IPS DF 6.9 (cell line): ENCODE measurements around the gene ASB2.

ENCODE experiments used
- DNase-seq: peaks from one replicate; pipeline ENCODE4 v3.0.0-alpha.2; 2013; ENCODE audit warnings: low read depth, low spot score
- H3K27ac ChIP-seq: one replicate; pipeline ENCODE4 v1.5.1; 2013; ENCODE audit warnings: low read length, control low read depth
- H3K27me3 ChIP-seq: 2 replicates; pipeline ENCODE4 v1.6.1; 2013; ENCODE audit warnings: mild to moderate bottlenecking, low read length; ENCODE audit not compliant: control insufficient read depth, insufficient read depth
- H3K36me3 ChIP-seq: 2 replicates; pipeline ENCODE4 v1.6.1; 2013; ENCODE audit warnings: low read length; ENCODE audit not compliant: control insufficient read depth, insufficient read depth
- H3K4me1 ChIP-seq: 2 replicates; pipeline ENCODE4 v1.6.1; 2013; ENCODE audit warnings: low read length; ENCODE audit not compliant: control insufficient read depth, insufficient read depth
- H3K4me3 ChIP-seq: 2 replicates; pipeline ENCODE4 v1.5.1; 2013; ENCODE audit warnings: mild to moderate bottlenecking, low read length
- H3K9me3 ChIP-seq: 2 replicates; pipeline ENCODE4 v1.6.1; 2013; ENCODE audit warnings: low read length, inconsistent platforms; ENCODE audit not compliant: control insufficient read depth, insufficient read depth
- WGBS: extraction: QIAGEN DNeasy Blood & Tissue Kit; methylation state at CpG from one replicate; pipeline ENCODE4 v1.1.7; 2013; ENCODE audit warnings: mixed read lengths, missing lambda C conversion rate; ENCODE audit not compliant: insufficient read length, insufficient coverage; 5-methylcytosine and 5-hydroxymethylcytosine counted together

ASB2 gene

DNA sequence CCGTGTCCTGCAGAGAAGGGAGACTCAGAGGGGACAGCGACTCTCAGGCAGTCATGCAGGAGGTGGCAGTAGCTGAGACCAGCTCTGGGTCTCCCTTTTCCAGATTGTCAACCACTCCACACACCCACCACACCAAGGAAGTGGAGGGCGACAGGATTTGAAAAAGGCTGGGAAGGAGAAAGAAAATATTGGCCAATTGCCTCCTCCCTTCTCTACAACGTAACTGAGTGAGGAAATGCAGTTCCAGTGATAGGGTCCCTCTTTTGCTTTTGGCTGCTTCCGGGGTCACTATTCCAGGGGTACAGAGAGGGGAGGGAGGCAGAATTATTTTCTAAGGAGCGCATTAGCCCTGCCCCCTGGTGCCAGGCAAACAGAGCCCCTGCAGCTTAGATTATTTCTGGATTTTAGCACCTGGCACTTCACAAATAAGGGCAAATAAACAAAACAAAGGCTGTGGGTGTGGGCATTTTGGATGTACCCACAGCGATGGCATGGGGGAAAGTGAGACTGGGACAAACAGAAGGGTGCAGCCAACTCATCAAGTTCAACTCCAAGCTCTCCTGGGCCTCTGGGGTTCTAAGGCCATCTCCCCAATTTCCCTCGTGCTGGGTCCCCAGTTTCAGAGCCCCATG, 20.4 kb downstream of the ASB2 start:
- peaks cover 4% of the 10 kb centered on the region for H3K4me1 ChIP-seq
- H3K4me3 ChIP-seq: no peak overlapping the region
- no peaks in the 10 kb centered on the region for H3K27me3 ChIP-seq

DNA sequence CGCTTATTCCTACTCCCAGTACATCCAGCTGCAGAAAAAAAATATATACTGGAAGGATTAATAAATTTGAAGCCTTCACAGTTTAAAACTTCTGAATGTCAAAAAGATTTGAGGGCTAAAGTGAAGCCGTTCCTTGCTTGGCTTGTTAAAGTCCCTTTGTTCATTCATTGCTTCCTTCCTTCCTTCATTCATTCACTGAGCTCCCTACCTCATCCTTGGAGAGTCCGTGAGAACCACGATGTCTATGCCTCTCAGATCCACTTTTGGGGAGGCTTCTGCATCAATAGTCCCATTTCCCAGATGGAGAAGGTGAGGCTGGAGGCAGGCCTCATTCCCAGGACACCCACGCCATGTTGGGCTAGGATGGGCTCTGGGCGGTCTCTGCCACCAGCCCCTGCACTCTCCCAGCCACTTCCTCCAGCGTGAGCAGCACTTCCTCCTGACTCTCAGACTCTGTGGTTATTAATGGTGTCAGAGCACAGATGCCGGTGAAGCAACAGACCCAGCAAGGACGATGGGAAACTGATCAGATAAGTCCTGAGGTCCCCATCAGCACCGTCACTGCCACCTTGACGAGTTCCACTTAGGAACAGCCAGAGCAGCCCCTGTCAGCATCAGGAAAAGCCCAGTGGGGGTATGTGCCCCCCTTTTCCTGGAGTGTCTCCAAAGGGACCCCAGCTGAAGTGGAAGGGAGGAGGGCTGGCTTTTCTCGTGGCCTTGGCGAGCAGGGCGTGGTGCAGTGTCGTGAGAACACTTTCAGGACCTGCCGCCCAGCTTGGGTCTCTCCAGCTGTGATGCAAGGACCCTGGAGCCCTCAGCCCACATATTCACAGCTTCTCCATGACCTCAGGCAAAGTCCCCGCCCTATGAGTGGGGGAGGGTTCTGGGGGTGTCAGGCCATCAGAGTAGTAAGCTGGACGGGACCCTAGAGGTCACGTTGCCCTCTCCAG, 21.2 kb downstream of the ASB2 start:
- H3K4me1 ChIP-seq: peaks cover 4% of the 10 kb centered on the region
- no peak overlapping the region for H3K27ac ChIP-seq
- no peaks in the 10 kb centered on the region for H3K27me3 ChIP-seq
- no peaks in the 10 kb centered on the region for H3K36me3 ChIP-seq
- no CpG with 5 or more reads among the region's 19 CpGs for WGBS
- no peak for DNase-seq
- H3K9me3 ChIP-seq: no peaks in the 10 kb centered on the region
- no peak overlapping the region for H3K4me3 ChIP-seq

More for the DNA sequence above, 20.4 kb downstream of the ASB2 start:
- DNase-seq: no peak
- H3K9me3 ChIP-seq: no peaks in the 10 kb centered on the region
- WGBS: no CpG with 5 or more reads among the region's 8 CpGs
- no peak overlapping the region for H3K27ac ChIP-seq
- no peaks in the 10 kb centered on the region for H3K36me3 ChIP-seq

DNA sequence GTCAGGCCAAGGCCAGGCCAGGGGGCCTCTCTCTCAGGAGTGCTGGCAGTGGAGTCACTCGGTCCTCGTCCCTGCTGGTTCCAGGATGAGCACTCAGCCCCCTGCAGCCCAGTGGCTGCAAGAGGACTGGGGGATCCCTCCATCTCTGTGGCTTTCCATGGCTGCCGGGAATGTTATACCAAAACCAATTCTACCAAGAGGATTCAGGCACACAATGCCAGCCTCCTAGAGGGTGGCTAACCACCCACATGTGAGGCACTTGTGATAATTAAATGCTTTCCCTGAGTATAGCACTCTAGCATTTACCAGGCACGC, 21.9 kb downstream of the ASB2 start:
- Histone ChIP-seq H3K4me3 (no peak overlapping the region), H3K36me3 (no peaks in the 10 kb centered on the region), H3K27me3 (no peaks in the 10 kb centered on the region), H3K27ac (no peak overlapping the region), H3K4me1 (peaks cover 2% of the 10 kb centered on the region), H3K9me3 (no peaks in the 10 kb centered on the region)
- WGBS: no CpG with 5 or more reads among the region's 4 CpGs
- no peak for DNase-seq

DNA sequence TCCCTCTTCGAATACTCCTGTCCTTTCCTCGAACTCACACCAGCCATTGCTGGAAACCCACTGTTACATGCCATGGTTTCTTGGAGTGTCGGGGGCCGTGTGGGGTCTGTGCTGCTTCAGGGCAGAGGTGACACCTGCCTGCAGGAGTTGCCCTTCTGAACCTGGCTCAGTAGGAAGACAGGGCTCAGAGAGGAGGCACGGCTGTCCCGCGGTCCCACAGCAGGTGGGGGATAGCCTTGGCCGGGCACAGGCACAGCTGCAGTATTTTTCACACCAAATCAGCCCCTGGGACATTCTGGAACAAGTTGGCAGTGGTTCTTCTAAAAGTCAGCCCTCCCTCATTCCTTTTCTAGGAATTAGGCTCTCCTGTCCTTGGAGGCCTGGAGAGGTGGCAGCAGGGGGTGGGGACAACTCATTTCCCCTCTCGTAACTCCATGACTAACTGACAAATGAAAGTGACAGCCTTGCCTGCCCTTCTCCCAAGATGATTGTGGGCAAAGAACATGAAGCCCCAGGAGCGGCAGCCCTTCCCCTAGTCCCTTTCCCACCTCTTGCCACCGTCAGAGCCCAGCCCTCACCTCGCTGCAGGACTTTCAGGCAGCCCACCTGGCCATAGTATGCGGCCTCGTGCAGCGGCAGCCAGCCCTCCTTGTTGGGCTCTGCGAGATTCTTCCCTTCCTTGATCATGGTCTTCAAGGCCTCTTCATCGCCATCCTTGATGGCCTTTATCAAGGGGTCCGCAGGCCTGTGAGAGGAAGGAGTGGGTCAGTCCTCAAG, 22.4 kb downstream of the ASB2 start:
- WGBS: no CpG with 5 or more reads among the region's 18 CpGs
- no peak overlapping the region for H3K27ac ChIP-seq
- H3K9me3 ChIP-seq: no peaks in the 10 kb centered on the region
- H3K27me3 ChIP-seq: no peaks in the 10 kb centered on the region
- DNase-seq: no peak
- no peak overlapping the region for H3K4me3 ChIP-seq
- no peaks in the 10 kb centered on the region for H3K36me3 ChIP-seq
- peaks cover 1% of the 10 kb centered on the region; the same call in 1 of the 2 replicates for H3K4me1 ChIP-seq

DNA sequence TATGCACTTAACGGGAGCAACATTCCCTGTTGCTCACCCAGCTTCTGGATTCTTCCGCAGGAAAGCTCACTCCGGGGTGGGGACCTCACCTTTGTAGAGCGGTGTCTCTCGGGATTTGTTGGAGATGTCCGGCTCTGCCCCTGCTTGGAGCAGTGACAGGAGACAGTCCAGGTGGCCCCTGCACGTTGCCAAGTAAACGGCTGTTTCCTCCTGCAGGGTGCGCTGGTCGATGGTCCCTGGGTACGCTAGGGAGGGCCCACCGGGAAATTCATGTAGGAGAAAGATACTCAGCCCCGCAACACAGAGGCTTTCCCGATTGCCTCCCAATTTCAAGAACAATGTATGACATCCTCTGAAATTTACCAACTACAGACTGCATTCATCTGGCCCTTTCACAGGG, 23.1 kb downstream of the ASB2 start:
- Histone ChIP-seq H3K36me3 (no peaks in the 10 kb centered on the region), H3K27me3 (no peaks in the 10 kb centered on the region), H3K4me3 (no peak overlapping the region), H3K4me1 (peaks cover 1% of the 10 kb centered on the region; the same call in 1 of the 2 replicates), H3K27ac (no peak overlapping the region), H3K9me3 (no peaks in the 10 kb centered on the region)
- no peak for DNase-seq
- no CpG with 5 or more reads among the region's 14 CpGs for WGBS

DNA sequence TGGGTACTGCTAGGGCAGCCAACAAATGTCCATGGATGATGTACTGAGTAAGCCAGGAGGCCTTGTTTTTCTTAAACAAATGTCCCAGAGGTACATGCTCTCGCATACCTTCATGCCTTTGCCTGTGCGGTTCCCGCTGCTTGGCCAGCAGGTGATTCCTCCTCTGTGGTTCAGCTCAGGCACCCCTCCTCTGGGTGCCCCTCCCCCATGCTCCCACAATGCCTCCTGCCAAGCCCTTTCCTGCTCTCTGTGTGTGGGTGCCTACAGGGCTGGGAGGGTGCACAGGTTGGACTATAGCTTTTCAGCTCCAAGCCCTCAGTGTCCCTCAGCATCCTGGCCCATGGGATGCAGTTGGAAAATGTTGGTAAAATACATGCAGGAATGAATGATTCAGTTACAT, 23.5 kb downstream of the ASB2 start:
- Histone ChIP-seq H3K27ac (no peak overlapping the region), H3K27me3 (no peaks in the 10 kb centered on the region), H3K4me3 (no peak overlapping the region), H3K36me3 (no peaks in the 10 kb centered on the region), H3K4me1 (peaks cover 1% of the 10 kb centered on the region; the same call in 1 of the 2 replicates), H3K9me3 (no peaks in the 10 kb centered on the region)
- no CpG with 5 or more reads among the region's 3 CpGs for WGBS
- no peak for DNase-seq

DNA sequence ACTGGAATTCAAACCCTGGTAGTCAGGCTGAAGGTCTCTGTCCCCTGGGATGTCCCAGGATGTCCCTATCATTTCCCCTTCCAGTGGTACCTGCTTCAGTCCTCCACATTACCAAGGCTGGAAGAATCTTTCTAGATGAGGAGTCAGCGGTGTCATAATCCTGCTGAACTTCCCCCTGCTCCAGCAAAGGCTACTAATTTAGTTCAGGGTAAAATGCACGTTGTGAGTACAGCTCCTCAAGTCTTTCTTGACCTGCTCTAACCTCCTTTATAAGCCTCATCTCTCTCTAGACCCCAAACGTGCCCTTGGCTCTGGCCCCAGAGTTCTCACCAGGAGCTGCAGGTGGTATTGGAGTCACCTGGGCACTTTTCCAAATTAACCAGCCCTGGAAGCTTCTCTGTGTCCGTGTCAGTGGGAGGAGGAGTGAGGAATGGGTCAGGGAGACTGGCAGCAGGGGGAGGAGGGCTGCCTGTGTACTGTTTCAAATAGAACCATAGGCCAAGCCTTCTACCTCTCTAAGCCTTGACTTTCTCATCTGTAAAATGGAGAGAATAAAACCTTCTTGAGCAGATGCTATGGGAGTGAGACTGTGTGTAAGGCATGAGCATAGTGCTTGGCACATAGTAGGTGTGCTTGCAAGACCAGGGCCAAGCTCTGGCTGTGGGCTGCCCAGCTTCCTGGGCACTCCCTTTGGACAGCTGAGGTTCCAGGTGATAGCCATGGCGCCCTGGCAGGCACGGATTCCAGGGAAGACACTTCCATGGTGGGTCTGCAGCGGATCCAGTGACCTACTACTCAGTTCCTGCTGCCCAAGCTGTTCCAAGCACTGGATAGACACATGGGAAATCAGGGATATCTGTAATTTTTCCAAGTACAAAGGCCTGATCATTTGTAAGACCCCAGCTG, 24.5 kb downstream of the ASB2 start:
- no CpG with 5 or more reads among the region's 7 CpGs for WGBS
- no peak overlapping the region for H3K27ac ChIP-seq
- H3K4me1 ChIP-seq: peaks cover 1% of the 10 kb centered on the region; the same call in 1 of the 2 replicates
- H3K9me3 ChIP-seq: no peaks in the 10 kb centered on the region
- H3K36me3 ChIP-seq: no peaks in the 10 kb centered on the region
- no peak for DNase-seq
- H3K4me3 ChIP-seq: no peak overlapping the region
- no peaks in the 10 kb centered on the region for H3K27me3 ChIP-seq

DNA sequence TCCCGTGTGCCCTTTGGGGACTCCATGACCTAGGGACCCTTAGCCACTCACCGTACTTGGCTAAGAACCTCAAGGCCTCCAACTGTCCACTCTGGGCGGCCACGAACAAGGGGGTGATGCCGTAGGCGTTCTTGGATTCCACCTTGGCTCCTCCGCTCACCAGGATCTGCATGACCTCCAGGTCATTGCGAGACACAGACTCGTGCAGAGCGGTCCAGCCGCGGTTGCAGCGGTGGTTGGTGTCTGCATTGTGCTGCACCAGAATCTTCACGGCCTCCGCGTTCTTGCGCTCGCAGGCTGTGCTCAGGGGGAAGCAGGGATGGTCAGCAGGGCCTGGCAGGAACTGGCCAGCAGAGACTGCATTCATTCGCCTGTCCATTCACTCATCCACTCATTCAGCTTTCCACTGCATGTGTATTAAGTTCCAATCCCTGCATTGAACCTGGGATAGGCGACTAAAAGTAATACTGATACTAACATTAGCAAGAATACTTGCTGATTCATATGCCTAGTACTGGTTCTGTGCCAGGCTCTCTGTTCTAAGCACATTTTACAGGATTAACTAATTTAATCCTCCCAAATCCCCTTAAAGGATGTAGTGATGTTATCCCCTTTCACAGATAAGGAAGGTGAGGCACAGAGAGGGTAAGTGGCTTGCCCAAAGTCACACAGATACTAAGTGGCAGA, 25.3 kb downstream of the ASB2 start:
- Histone ChIP-seq H3K27me3 (no peaks in the 10 kb centered on the region), H3K4me1 (peaks cover 1% of the 10 kb centered on the region; the same call in 1 of the 2 replicates), H3K4me3 (no peak overlapping the region), H3K27ac (no peak overlapping the region), H3K36me3 (no peaks in the 10 kb centered on the region), H3K9me3 (no peaks in the 10 kb centered on the region)
- DNase-seq: no peak
- no CpG with 5 or more reads among the region's 20 CpGs for WGBS

DNA sequence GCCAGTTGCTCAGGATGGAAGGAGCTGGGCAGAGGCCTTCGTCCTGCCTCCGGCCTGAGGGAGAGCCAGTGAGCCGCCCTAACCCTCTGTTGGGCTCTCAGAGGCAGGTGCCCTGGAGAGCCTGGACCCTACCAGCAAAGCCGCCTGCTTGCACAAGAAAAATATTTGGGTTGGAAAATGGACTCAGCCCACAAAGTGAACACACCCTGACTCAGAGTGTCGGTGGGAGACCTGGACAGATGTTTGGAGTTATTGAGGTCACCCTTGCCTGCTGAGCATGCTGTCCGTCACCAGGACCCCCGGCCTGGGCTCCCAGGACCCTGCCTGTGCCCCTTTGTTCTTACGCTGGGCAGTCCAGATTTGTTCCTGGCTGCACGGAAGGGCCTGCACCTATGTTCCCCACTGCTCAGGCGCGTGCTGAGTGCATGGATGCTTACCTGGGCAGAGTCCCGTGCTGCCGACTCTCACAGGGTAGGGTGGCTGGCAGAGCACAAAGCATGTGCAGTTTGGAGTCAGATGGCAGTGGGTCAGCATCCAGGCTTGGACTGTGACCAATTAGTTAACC, 26.8 kb downstream of the ASB2 start:
- H3K4me1 ChIP-seq: no peaks in the 10 kb centered on the region; the same call in 1 of the 2 replicates
- no peaks in the 10 kb centered on the region for H3K9me3 ChIP-seq
- H3K4me3 ChIP-seq: no peak overlapping the region
- no peaks in the 10 kb centered on the region for H3K27me3 ChIP-seq
- no peak overlapping the region for H3K27ac ChIP-seq
- H3K36me3 ChIP-seq: no peaks in the 10 kb centered on the region
- no peak for DNase-seq
- WGBS: no CpG with 5 or more reads among the region's 13 CpGs
